DND-41 (cell line): Measurements from ENCODE around the gene PTBP1.
"Not testable (repeated sequence)": the region's sequence is repeated elsewhere in the genome, so short reads cannot be mapped to it uniquely, and the experiment has no call there.

ENCODE experiments used
- ATAC-seq: fragments of 200-7000 bp; cut with Tn5 transposase; 3 replicates; pipeline ENCODE4 v1.9.1; 2021; ENCODE audit warnings: low read depth; ENCODE audit not compliant: insufficient read depth
- DNase-seq: peaks from one replicate; pipeline ENCODE4 v3.0.0-alpha.2; 2020
- H2AFZ ChIP-seq: 2 replicates; pipeline ENCODE4 v1.6.0; 2012; ENCODE audit warnings: low read depth, low read length
- H3K27ac ChIP-seq: 2 replicates; pipeline ENCODE4 v1.5.1; 2012; ENCODE audit warnings: low read length, inconsistent platforms
- H3K27me3 ChIP-seq: fragments of 200-600 bp; sonication (generic); 2 replicates; pipeline ENCODE4 v1.6.0; 2012; ENCODE audit warnings: low read length, mild to moderate bottlenecking, inconsistent platforms; ENCODE audit not compliant: insufficient read depth, poor library complexity
- H3K36me3 ChIP-seq: 2 replicates; pipeline ENCODE4 v1.5.1; 2012; ENCODE audit warnings: low read length, inconsistent platforms; ENCODE audit not compliant: insufficient read depth
- H3K4me1 ChIP-seq: 2 replicates; pipeline ENCODE4 v1.5.1; 2012; ENCODE audit warnings: mild to moderate bottlenecking, low read length; ENCODE audit not compliant: insufficient read depth
- H3K4me2 ChIP-seq: 2 replicates; pipeline ENCODE4 v1.6.0; 2012; ENCODE audit warnings: mild to moderate bottlenecking, moderate library complexity, low read length, inconsistent platforms; ENCODE audit not compliant: insufficient read depth
- H3K4me3 ChIP-seq, 2 experiments: fragments of 200-600 bp in 1 of 2; shearing (Covaris generic) in 1 of 2; 2 replicates each; pipeline ENCODE4 v1.5.1; 2012 to 2016; ENCODE audit warnings: inconsistent platforms in 2 of 2, low read length in 2 of 2, mild to moderate bottlenecking in 2 of 2, low read depth in 1 of 2, moderate library complexity in 1 of 2
- H3K79me2 ChIP-seq: 2 replicates; pipeline ENCODE4 v1.6.0; 2012; ENCODE audit warnings: low read length, inconsistent platforms; ENCODE audit not compliant: insufficient read depth
- H3K9ac ChIP-seq: 2 replicates; pipeline ENCODE4 v1.6.0; 2012; ENCODE audit warnings: low read depth, mild to moderate bottlenecking, inconsistent platforms, low read length, moderate library complexity
- H3K9me3 ChIP-seq: 2 replicates; pipeline ENCODE4 v1.5.1; 2012; ENCODE audit warnings: low read length, moderate library complexity, mild to moderate bottlenecking, inconsistent platforms; ENCODE audit not compliant: insufficient read depth, severe bottlenecking
- H4K20me1 ChIP-seq: 2 replicates; pipeline ENCODE4 v1.6.0; 2012; ENCODE audit warnings: low read length; ENCODE audit not compliant: insufficient read depth
- EZH2 ChIP-seq: IDR thresholded peaks from 3 replicates; pipeline ENCODE4 v1.6.1; 2012; ENCODE audit warnings: borderline replicate concordance, low read depth, mild to moderate bottlenecking, moderate library complexity, low read length, inconsistent platforms; ENCODE audit not compliant: severe bottlenecking
- TF ChIP-seq, protein P1 (sequence below): IDR thresholded peaks from 2 replicates; pipeline ENCODE4 v1.5.1; 2012; ENCODE audit warnings: borderline replicate concordance, low read length, moderate library complexity, mild to moderate bottlenecking; ENCODE audit not compliant: poor library complexity, severe bottlenecking; ENCODE audit errors: extremely low read depth

PTBP1 gene

GRCh38 chr19:844546-844971, 47.3 kb downstream of the PTBP1 start:
- H3K79me2 ChIP-seq, result no peaks in the 10 kb centered on the region
- H3K9ac ChIP-seq, result no peak overlapping the region
- no peaks in the 10 kb centered on the region for H3K9me3 ChIP-seq
- H3K4me3 ChIP-seq, result no peak overlapping the region
- no peaks in the 10 kb centered on the region for H4K20me1 ChIP-seq
- no peak overlapping the region for H3K27ac ChIP-seq
- H3K4me1 ChIP-seq, result no peaks in the 10 kb centered on the region
- no peaks in the 10 kb centered on the region for H3K27me3 ChIP-seq
- no peak for DNase-seq
- no peaks in the 10 kb centered on the region for H3K36me3 ChIP-seq
- no peak overlapping the region for H3K4me2 ChIP-seq
- no peak overlapping the region for H2AFZ ChIP-seq
- no peak for TF ChIP-seq EZH2
- TF ChIP-seq, protein P1, sequence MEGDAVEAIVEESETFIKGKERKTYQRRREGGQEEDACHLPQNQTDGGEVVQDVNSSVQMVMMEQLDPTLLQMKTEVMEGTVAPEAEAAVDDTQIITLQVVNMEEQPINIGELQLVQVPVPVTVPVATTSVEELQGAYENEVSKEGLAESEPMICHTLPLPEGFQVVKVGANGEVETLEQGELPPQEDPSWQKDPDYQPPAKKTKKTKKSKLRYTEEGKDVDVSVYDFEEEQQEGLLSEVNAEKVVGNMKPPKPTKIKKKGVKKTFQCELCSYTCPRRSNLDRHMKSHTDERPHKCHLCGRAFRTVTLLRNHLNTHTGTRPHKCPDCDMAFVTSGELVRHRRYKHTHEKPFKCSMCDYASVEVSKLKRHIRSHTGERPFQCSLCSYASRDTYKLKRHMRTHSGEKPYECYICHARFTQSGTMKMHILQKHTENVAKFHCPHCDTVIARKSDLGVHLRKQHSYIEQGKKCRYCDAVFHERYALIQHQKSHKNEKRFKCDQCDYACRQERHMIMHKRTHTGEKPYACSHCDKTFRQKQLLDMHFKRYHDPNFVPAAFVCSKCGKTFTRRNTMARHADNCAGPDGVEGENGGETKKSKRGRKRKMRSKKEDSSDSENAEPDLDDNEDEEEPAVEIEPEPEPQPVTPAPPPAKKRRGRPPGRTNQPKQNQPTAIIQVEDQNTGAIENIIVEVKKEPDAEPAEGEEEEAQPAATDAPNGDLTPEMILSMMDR, result no peak
- ATAC-seq, result no peak

DNA sequence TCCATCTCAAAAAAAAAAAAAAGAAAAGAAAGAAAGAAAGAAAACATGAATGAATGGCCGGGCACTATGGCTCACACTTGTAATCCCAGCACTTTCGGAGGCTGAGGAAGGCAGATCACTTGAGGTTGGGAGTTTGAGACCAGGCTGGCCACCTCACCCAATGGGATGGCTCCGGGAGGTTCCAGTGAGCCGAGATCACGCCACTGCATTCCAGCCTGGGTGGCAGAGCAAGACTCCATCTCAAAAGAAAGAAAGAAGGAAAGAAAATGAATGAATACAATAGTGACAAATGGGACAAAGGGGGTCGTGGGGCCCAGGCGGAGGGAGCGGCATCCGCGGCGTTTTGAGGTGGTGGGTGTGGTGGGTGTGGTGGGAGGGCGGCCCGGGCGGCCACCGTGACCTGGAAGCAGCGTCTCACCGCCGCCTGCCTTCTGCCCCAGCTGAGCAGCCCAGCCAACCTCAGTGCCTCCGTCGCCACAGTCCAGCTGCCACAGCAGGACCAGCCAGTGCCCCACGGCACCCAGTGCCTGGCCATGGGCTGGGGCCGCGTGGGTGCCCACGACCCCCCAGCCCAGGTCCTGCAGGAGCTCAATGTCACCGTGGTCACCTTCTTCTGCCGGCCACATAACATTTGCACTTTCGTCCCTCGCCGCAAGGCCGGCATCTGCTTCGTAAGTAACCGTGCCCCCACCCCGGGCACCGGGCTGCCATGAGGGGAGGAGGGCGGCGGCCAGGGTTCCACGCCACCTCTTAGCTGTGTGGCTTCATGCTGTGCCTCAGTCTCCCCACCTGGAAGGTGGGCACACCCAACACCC, 48.7 kb downstream of the PTBP1 start:
- TF ChIP-seq EZH2, result no peak
- TF ChIP-seq, protein P1, result no peak
- H3K9ac ChIP-seq, result no peak overlapping the region
- H3K27ac ChIP-seq, result no peak overlapping the region
- H3K79me2 ChIP-seq, result no peaks in the 10 kb centered on the region
- H3K4me1 ChIP-seq, result no peaks in the 10 kb centered on the region
- H3K27me3 ChIP-seq, result no peaks in the 10 kb centered on the region
- H3K4me3 ChIP-seq, result no peak overlapping the region
- no peak overlapping the region for H3K4me2 ChIP-seq
- H3K36me3 ChIP-seq, result no peaks in the 10 kb centered on the region
- no peaks in the 10 kb centered on the region for H3K9me3 ChIP-seq
- no peaks in the 10 kb centered on the region for H4K20me1 ChIP-seq
- ATAC-seq (no peak), DNase-seq (no peak)
- H2AFZ ChIP-seq, result no peak overlapping the region

DNA sequence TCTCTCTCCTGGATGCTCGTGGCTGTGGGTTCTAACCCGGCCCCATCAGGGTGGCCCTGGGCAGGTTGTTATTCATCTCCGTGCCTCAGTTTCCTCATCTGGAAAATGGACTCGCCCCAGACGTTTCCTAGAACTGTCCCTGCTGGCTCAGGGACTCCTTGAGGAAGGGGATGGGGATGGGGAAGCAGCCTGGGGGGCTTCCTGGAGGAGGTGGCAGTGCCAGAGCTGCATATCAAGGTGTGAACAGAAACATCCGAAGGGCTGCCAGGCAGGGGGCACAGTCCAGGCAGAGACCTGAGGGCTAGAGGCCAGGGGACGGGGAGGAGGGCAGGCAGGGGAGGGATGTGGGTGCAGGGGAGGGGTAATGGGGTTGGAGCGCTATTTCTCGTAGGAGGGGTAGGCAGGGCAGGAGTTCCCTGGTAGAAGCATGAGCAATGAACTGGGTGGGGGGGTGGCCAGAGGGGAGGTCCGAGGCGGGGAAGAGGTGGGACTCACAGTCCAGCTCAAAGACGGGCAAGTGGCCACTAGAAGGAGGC, 51.2 kb downstream of the PTBP1 start:
- H3K4me1 ChIP-seq, result no peaks in the 10 kb centered on the region
- no peaks in the 10 kb centered on the region for H3K79me2 ChIP-seq
- no peak for ATAC-seq
- no peak overlapping the region for H2AFZ ChIP-seq
- TF ChIP-seq, protein P1, result no peak
- H3K27me3 ChIP-seq, result no peaks in the 10 kb centered on the region
- no peak overlapping the region for H3K4me3 ChIP-seq
- no peaks in the 10 kb centered on the region for H3K9me3 ChIP-seq
- H4K20me1 ChIP-seq, result no peaks in the 10 kb centered on the region
- H3K9ac ChIP-seq, result no peak overlapping the region
- no peaks in the 10 kb centered on the region for H3K36me3 ChIP-seq
- H3K4me2 ChIP-seq, result no peak overlapping the region
- DNase-seq, result no peak
- H3K27ac ChIP-seq, result no peak overlapping the region

DNA sequence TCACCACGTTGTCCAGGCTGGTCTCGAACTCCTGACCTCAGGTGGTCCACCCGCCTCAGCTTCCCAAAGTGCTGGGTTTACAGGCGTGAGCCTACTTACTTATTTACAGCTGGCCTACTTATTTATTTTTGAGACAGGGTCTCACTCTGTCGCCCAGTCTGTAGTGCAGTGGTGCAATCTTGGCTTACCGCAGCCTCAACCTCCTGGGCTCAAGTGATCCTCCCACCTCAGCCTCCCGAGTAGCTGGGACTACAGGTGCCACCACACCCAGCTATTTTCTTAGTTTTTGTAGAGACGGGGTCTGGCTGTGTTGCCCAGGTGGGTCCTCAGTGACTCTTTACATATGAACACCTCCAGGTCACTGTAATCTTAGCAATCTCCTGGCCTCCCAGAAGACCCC, 51.9 kb downstream of the PTBP1 start:
- DNase-seq, H3K4me2 ChIP-seq, H3K27me3 ChIP-seq, H3K36me3 ChIP-seq, H3K9ac ChIP-seq, H3K4me1 ChIP-seq, H4K20me1 ChIP-seq, H3K4me3 ChIP-seq, H3K79me2 ChIP-seq, H3K27ac ChIP-seq, H2AFZ ChIP-seq, ATAC-seq, H3K9me3 ChIP-seq: not testable (repeated sequence)
